Measurements from ENCODE around the gene BUD23. TPM values are rescaled to one million over a fixed set of nuclear protein-coding genes. Genes with fewer than 3 reads are reported as not detected.
"Not testable (repeated sequence)": the region's sequence is repeated elsewhere in the genome, so short reads cannot be mapped to it uniquely, and the experiment has no call there.

BUD23 gene
- total and polyA plus RNA-seq, 2 experiments from 2014 or later = 63.9 to 170 TPM

GRCh38 chr7:73669858-73670385 is 13.5 kb upstream of the BUD23 start:
- Histone ChIP-seq H3K4me1 (ENCODE audit: low read depth) (peaks cover 7% of the 10 kb centered on the region), H3K27ac (no peak overlapping the region), H3K4me3 (no peak overlapping the region), H3K9me3 (ENCODE audit: low read depth) (no peaks in the 10 kb centered on the region), H3K27me3 (no peaks in the 10 kb centered on the region), H3K36me3 (no peaks in the 10 kb centered on the region)
- TF ChIP-seq CTCF (IDR thresholded peaks at IDR 0.05; ENCODE audit: low read depth, low read length) = no peak
- no peak for DNase-seq (ENCODE audit: low read depth in 1 of 2, low spot score in 1 of 2)

GRCh38 chr7:73671322-73671661 is 12.1 kb upstream of the BUD23 start:
- peaks cover 7% of the 10 kb centered on the region for H3K4me1 ChIP-seq (ENCODE audit: low read depth)

DNA sequence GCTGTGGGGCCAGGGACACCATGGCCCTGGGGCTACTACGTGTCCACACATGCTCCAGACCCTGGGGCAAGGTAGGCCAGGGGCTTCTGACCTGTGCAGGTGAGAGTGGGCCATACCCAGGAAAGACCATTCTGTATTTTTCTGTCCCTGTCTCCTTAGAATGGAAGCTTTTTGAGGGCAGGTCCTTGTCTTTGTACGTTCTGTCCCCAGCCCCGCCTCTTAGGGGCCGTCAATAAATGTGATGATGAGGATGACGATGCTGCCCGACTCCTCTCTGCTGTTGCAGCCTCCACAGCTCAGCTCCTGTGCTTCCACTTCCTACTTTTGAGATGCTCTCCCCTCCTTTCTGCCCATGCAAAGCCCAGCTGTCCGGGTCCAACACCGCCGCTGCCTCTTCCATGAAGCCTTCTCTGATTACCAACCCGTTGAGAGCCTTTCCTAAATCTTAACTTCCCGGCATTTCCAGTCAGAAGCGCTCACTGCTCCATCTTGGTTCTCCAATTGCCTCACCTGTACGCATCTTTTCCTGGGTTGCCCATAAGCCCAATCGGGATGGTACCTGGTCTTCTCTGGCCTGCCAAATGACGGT is 11.4 kb upstream of the BUD23 start:
- no peak for TF ChIP-seq CTCF (IDR thresholded peaks at IDR 0.05; ENCODE audit: low read depth, low read length)
- Histone ChIP-seq H3K27me3 (no peaks in the 10 kb centered on the region), H3K4me3 (no peak overlapping the region), H3K4me1 (ENCODE audit: low read depth) (peaks cover 7% of the 10 kb centered on the region), H3K27ac (no peak overlapping the region), H3K9me3 (ENCODE audit: low read depth) (no peaks in the 10 kb centered on the region), H3K36me3 (no peaks in the 10 kb centered on the region)
- no peak for DNase-seq (ENCODE audit: low read depth in 1 of 2, low spot score in 1 of 2)

More at GRCh38 chr7:73671322-73671661, 12.1 kb upstream of the BUD23 start:
- Histone ChIP-seq H3K27me3 (no peaks in the 10 kb centered on the region), H3K9me3 (ENCODE audit: low read depth) (no peaks in the 10 kb centered on the region), H3K27ac (no peak overlapping the region), H3K36me3 (no peaks in the 10 kb centered on the region), H3K4me3 (no peak overlapping the region)
- no peak for DNase-seq (ENCODE audit: low read depth in 1 of 2, low spot score in 1 of 2)
- TF ChIP-seq CTCF (IDR thresholded peaks at IDR 0.05; ENCODE audit: low read depth, low read length) = no peak

DNA sequence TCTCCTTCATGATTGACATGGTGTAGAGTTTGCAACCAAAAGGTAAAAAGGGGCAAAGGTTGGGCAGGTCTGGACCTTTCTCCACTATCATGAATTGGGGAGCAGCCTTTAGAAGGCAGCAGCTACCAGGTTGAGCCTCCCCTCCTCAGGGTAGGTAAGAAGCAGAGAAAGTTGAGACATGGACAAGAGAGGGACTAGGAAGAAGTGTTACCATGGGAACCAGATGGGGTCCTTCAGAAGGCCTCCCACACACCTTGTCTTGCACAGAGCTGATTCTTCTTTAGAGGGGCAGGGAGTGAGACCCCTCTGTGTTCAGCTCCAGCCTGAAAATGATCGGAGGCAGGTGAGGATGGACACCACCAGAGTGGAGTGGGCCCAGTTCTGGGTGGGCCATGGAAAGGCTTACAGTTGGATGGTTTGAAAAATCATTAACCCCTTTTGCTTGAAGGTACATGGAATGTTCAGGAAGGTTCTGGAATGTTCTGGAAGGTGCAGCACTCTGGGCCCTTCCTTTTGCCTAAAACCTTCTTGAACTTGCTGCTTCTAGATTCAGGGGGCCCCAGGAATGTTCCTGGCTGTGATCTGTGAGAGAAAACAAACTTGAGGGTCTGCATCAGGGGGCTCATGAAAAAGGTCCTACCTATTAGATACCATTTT is 8.8 kb upstream of the BUD23 start:
- no peak overlapping the region for H3K27ac ChIP-seq
- H3K4me1 ChIP-seq (ENCODE audit: low read depth) = no peaks in the 10 kb centered on the region
- H3K4me3 ChIP-seq = no peak overlapping the region
- H3K36me3 ChIP-seq = peaks cover 2% of the 10 kb centered on the region
- no peaks in the 10 kb centered on the region for H3K27me3 ChIP-seq
- no peaks in the 10 kb centered on the region for H3K9me3 ChIP-seq (ENCODE audit: low read depth)
- no peak for DNase-seq (ENCODE audit: low read depth in 1 of 2, low spot score in 1 of 2)
- no peak for TF ChIP-seq CTCF (IDR thresholded peaks at IDR 0.05; ENCODE audit: low read depth, low read length)

DNA sequence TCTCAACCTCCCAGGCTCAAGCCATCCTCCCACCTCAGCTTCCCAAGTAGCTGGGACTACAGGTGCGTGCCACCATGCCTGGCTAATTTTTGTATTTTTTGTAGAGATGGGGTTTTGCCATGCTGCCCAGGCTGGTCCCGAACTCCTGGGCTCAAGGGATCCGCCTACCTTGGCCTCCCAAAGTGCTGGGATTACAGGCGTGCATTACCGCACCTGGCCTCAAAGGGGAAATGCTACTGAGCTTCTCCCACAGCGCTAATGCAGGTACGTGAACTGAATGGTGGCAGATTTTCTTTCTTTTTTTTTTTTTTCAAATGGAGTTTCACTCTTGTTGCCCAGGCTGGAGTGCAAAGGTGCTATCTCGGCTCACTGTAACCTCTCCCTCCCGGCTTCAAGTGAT is 7.3 kb upstream of the BUD23 start:
- H3K9me3 ChIP-seq (ENCODE audit: low read depth); H3K27me3 ChIP-seq; H3K27ac ChIP-seq; H3K36me3 ChIP-seq; H3K4me3 ChIP-seq; H3K4me1 ChIP-seq (ENCODE audit: low read depth); DNase-seq (ENCODE audit: low read depth in 1 of 2, low spot score in 1 of 2): not testable (repeated sequence)

GRCh38 chr7:73678862-73679261 is 4.5 kb upstream of the BUD23 start:
- peak overlapping the region; percentile 87 for H3K27ac ChIP-seq
- H3K4me3 ChIP-seq = no peak overlapping the region
- peak in 1 of 2 donors; percentile 49 for DNase-seq (ENCODE audit: low read depth in 1 of 2, low spot score in 1 of 2)
- H3K4me1 ChIP-seq (ENCODE audit: low read depth) = peaks cover 11% of the 10 kb centered on the region
- no peak for TF ChIP-seq CTCF (IDR thresholded peaks at IDR 0.05; ENCODE audit: low read depth, low read length)
- H3K9me3 ChIP-seq (ENCODE audit: low read depth) = no peaks in the 10 kb centered on the region
- peaks cover 2% of the 10 kb centered on the region for H3K36me3 ChIP-seq
- H3K27me3 ChIP-seq = no peaks in the 10 kb centered on the region

All from cardiac muscle cell (in vitro differentiated cells and primary cell).